H1 (cell line): ENCODE results near the gene SMAD7. TPM values are rescaled to one million over a fixed set of nuclear protein-coding genes. Genes with fewer than 3 reads are reported as not detected.

Source experiments
- polyA plus RNA-seq, 7 experiments: library from polyadenylated mRNA; depleted of rRNA in 3 of 7; stranded (reverse) in 5 of 7; unstranded in 2 of 7; fragments of >200 nt in 5 of 7; fragments of 200-250 nt in 2 of 7; gene quantifications; 1 replicate in 5 of 7; 2 replicates in 1 of 7; 4 replicates in 1 of 7; pipeline versions ENCODE4 v1.2.1 to v1.2.3, GENCODE V29; 2011 to 2013; ENCODE audit warnings: missing spikeins in 2 of 7, mixed read lengths in 2 of 7
- total RNA-seq: library from RNA; stranded (reverse); fragmentation: NEBNext Ultra II Directional; extraction: Animal tissue kit (Norgen Biotek cat#: 25700); gene quantifications from 2 replicates; pipeline ENCODE4 v1.2.1, GENCODE V29; 2021
- TF ChIP-seq, protein P1 (sequence below): IDR thresholded peaks from 2 replicates; pipeline ENCODE4 v1.6.1; 2012; ENCODE audit warnings: inconsistent platforms

The SMAD7 gene
- total and polyA plus RNA-seq, 2 of the 8 experiments (the other 6 are each of a cell fraction or from before 2014, with no cell fraction given) = 6.5 to 15.5 TPM

GRCh38 chr18:48928787-48929186, 22.0 kb downstream of the SMAD7 start (continued):
- TF ChIP-seq, protein P1, sequence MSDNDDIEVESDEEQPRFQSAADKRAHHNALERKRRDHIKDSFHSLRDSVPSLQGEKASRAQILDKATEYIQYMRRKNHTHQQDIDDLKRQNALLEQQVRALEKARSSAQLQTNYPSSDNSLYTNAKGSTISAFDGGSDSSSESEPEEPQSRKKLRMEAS = no peak
